Measurements from ENCODE around the gene PTBP1.

PTBP1 gene

GRCh38 chr19:772730-773436 is 24.4 kb upstream of the PTBP1 start:
- no peak for DNase-seq (ENCODE audit: low read depth in 3 of 3)

DNA sequence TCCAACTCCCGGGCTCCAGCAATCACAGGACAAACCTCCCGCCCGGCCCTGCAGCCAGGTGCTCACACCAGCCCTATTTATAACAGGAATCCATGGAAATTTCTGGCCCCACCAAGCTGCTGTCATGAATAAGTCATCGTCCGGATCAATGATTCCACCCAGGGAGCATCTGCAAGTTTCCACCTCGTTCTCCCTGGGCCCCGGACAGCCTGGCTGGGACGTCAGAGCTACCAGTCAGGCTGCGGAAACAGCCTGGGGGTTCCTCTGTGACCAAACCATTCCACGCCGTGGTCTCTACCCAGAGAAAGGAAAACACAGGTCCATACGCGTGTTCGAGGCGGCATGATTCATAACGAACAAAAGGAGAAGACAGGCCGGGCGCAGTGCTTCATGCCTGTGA is 20.7 kb upstream of the PTBP1 start:
- DNase-seq (ENCODE audit: low read depth in 3 of 3), result no peak

GRCh38 chr19:778910-779653 is 18.2 kb upstream of the PTBP1 start:
- no peak for DNase-seq (ENCODE audit: low read depth in 3 of 3)

- DNase-seq (ENCODE audit: low read depth in 3 of 3), result no peak
These were observed 16.3 kb upstream of the PTBP1 start for GRCh38 chr19:780935-781334.

GRCh38 chr19:781800-782184 is 15.5 kb upstream of the PTBP1 start:
- DNase-seq (ENCODE audit: low read depth in 3 of 3), result no peak

- DNase-seq (ENCODE audit: low read depth in 3 of 3), result no peak
These were observed 14.9 kb upstream of the PTBP1 start for GRCh38 chr19:782185-782877.

DNA sequence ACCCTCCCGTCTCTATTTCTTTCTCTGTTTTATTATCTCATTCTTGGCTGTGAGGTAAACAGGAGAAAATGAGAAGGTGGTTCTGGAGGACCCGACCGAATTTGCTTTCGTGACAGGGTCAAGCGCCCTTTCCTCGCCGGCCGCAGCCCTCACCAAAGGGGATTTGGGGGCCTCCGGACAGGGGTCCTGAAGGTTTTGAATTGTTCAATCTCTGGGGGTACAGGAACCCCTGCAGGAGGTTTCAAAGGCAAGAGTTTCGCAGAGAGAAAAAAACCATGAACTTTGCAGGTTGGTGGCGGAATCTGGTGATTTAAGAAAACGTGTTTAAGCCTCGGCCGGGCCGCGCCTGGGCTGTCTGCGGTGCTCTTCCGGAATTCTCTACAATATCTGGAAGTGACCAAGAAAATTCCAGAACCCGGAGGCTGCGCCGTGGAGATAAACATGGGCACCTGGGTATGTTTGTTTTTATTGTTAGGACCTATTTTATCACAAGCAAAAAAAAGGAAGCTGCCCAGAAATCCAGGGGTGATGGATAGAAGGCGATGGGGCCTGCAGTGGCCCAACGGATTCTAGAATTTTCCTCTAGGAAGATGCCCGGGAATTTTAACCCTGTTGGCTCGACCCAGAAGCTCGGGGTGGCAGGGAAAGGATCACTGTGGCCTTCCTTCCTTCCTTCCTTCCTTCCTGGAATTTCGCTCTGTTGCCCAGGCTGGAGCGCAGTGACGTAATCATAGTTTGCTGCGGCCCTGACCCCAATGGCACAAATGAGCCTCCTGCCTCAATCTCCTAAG is 14.2 kb upstream of the PTBP1 start:
- no peak for DNase-seq (ENCODE audit: low read depth in 3 of 3)

DNA sequence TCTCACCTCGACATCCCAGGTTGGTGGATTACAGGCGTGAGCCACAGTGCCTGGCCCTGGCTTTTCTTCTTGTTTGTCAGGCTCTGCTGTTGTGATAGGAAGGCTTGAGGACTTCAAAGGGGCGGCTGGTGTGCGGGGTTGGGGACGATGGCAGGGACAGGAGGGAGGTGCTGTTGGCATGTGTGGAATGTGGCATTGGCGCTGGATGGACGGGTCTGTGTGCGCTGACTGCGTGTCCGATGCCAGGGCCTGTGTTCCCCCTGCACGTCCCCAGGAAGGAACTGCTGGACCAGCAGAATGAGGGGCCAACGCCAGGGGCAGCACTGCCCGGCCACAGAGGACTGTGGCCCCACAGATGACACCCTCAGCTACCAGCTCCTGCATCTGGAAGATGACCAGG is 12.7 kb upstream of the PTBP1 start:
- no peak for DNase-seq (ENCODE audit: low read depth in 3 of 3)

GRCh38 chr19:787536-787935 is 9.7 kb upstream of the PTBP1 start:
- DNase-seq (ENCODE audit: low read depth in 3 of 3), result no peak

GRCh38 chr19:788686-788982 is 8.6 kb upstream of the PTBP1 start:
- DNase-seq (ENCODE audit: low read depth in 3 of 3), result no peak

- no peak for DNase-seq (ENCODE audit: low read depth in 3 of 3)
These were observed 8.1 kb upstream of the PTBP1 start for GRCh38 chr19:788983-789700.

- no peak for DNase-seq (ENCODE audit: low read depth in 3 of 3)
These were observed 7.6 kb upstream of the PTBP1 start for GRCh38 chr19:789701-790060.

- DNase-seq (ENCODE audit: low read depth in 3 of 3), result no peak
These were observed 6.2 kb upstream of the PTBP1 start for GRCh38 chr19:791007-791566.

DNA sequence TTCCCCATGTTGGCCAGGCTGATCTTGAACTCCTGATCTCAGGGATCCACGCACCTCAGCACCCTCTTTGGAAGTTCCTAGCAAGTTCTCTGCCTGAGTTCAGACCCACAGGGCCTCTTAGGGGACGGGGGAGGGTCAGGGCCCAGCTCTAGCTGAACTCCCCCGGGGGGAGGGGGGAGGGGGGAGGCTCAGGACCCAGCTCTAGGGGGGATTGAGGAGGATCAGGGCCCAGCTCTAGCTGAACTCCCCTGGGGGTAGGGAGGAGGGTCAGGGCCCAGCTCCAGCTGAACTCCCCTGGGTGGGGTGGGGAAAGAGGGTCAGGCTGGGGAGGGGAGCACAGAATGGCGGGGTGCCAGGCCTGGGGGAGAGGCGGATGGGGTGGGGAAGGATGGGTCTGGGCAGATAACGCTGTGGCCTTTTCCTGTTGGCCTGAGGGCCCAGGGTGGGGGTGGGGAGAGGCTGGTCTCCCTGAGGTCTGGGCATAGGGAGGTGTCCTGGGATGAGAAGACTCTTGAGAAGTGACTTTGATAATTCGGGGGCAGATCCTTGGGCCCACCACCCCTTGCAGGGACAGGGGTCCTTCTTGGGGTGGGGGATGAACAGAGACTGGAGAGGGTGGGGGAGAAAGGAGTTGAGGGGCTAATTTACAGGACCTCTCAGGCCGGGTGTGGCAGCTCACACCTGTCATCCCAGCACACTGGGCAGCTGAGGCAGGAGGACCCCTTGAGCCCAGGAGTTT is 5.5 kb upstream of the PTBP1 start:
- DNase-seq (ENCODE audit: low read depth in 3 of 3), result no peak

- DNase-seq (ENCODE audit: low read depth in 3 of 3), result no peak
These were observed 4.9 kb upstream of the PTBP1 start for GRCh38 chr19:792306-792885.

DNA sequence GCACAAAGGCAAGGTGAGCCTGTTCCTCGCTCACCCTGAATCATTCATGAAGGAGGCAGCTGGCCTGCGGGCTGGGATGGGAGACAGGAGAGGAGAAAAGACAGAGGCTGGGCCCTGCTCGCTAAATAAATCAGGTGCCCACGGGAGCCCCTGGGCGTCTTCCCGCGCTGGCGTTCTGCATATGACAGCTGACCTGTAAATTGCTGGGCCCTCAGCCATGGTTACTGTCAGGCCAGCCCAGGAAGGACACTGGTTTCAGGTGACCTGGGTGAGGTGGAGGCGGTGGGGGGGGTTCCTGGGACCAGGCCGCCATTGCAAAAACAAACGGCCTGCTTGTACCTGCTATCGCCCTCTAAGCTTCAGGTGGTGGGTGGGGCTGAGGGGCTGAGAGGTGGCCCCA is 3.4 kb upstream of the PTBP1 start:
- no peak for DNase-seq (ENCODE audit: low read depth in 3 of 3)

DNA sequence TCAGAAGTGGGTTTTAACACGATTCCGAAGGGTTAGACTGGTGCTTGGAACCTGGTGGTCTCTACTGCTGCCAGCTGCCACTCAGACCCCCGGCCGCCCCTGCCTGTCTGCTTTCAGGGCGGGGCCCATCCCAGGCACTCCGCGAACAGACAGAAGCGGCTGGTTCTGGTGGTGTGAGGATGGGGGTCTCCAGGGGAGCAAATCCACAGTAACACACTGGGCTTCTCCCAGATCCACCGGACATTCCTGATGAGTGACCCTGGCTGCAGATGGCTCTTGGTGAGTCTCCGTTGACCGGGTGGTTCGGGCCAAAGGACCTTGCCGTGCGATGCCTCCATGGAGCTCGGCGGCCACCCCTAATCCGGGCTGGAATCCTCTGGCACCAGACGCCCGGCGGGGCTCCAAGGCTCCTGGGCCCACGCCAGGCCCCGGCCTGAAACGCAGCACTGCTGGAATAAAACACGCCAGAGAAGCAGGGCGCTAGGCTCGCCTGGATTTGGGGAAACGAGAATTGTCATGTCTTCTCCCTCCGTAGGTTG is 2.1 kb upstream of the PTBP1 start:
- DNase-seq (ENCODE audit: low read depth in 3 of 3), result no peak

DNA sequence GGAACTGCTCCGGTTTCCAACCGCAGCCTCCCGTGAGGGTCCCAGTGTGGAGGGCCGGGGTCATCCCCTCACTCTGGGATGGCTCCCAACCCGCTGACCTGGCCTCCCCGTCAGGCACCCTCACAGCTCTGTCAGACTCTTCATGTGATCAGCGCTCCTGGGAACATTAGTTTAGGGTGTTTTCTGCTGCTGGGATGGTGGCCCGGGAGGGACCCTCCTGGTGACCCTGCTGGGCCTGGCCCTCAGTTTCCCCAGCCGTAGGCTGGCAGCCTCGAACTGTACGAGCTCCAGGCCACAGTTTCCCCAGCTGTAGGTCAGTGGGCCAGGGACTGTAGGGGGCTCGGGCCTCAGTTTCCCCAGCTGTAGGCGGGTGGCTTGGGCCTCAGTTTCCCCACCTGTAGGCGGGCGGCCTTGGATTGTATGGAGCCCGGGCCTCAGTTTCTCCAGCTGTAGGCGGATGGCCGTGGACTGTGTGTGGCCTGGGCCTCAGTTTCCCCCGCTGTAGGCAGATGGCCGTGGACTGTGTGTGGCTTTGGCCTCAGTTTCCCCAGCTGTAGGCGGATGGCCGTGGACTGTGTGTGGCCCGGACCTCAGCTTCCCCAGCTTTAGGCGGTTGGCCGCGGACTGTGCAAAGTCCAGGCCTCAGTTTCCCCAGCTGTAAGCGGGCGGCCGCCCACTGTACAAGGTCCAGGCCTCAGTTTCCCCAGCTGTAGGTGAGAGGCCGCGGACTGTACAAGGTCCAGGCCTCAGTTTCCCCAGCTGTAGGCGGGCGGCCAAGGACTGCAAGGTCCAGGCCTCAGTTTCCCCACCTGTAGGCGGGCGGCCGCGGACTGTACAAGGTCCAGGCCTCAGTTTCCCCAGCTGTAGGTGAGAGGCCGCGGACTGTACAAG is 1.3 kb upstream of the PTBP1 start:
- DNase-seq (ENCODE audit: low read depth in 3 of 3), result no peak

Data from stimulated activated CD4-positive, alpha-beta T cell treated with anti-CD3 and anti-CD28 coated beads, TNF-alpha, amount 100 ng/mL, for 4 hours (primary cell).